HEK293T (cell line): Measurements from ENCODE around the gene MEGF8.
"Not testable (repeated sequence)": the region's sequence is repeated elsewhere in the genome, so short reads cannot be mapped to it uniquely, and the experiment has no call there.

Source experiments
- CTCF ChIA-PET: fragments of 350-600 bp; formaldehyde crosslinking; extraction: SDS; loops from one replicate; lab custom pipeline; 2021; ENCODE audit warnings: antibody characterized with exemption, inconsistent platforms; lab: Yijun Ruan, JAX
- POLR2A ChIA-PET: fragments of 350-600 bp; formaldehyde crosslinking; extraction: SDS; loops from one replicate; lab custom pipeline; 2020; ENCODE audit warnings: antibody characterized with exemption, inconsistent platforms; lab: Yijun Ruan, JAX
- DNase-seq: peaks from one replicate; pipeline ENCODE4 v3.0.0; 2012; ENCODE audit warnings: mixed read lengths; ENCODE audit errors: extremely low spot score
- ARNT ChIP-seq: fragments of 450-650 bp; IDR thresholded peaks from 2 replicates; pipeline ENCODE4 v1.6.1; 2017; ENCODE audit warnings: mild to moderate bottlenecking
- BHLHE40 ChIP-seq: fragments of 450-650 bp; IDR thresholded peaks from 2 replicates; pipeline ENCODE4 v1.6.1; 2016; ENCODE audit warnings: mild to moderate bottlenecking, moderate library complexity, borderline replicate concordance
- CTBP1 ChIP-seq: fragments of 450-650 bp; IDR thresholded peaks from 2 replicates; pipeline ENCODE4 v1.6.1; 2016; ENCODE audit warnings: borderline replicate concordance
- ELF4 ChIP-seq: fragments of 450-650 bp; IDR thresholded peaks from 2 replicates; pipeline ENCODE4 v1.6.1; 2017; ENCODE audit warnings: antibody characterized with exemption
- FOXA1 ChIP-seq: fragments of 450-650 bp; IDR thresholded peaks from 2 replicates; pipeline ENCODE4 v1.6.1; 2016; ENCODE audit warnings: mild to moderate bottlenecking
- FOXK2 ChIP-seq: fragments of 450-650 bp; IDR thresholded peaks from 2 replicates; pipeline ENCODE4 v1.6.1; 2016; ENCODE audit warnings: mild to moderate bottlenecking
- FOXM1 ChIP-seq: fragments of 450-650 bp; IDR thresholded peaks from 2 replicates; pipeline ENCODE4 v1.6.1; 2017; ENCODE audit warnings: mild to moderate bottlenecking, borderline replicate concordance
- HDGF ChIP-seq: fragments of 450-650 bp; IDR thresholded peaks from 2 replicates; pipeline ENCODE4 v1.6.1; 2017; ENCODE audit warnings: antibody characterized with exemption, borderline replicate concordance
- L3MBTL2 ChIP-seq: fragments of 450-650 bp; conservative IDR thresholded peaks from 2 replicates; pipeline ENCODE4 v1.6.1; 2016; ENCODE audit warnings: mild to moderate bottlenecking
- LEF1 ChIP-seq: fragments of 450-650 bp; IDR thresholded peaks from 2 replicates; pipeline ENCODE4 v1.6.1; 2017; ENCODE audit warnings: mild to moderate bottlenecking, borderline replicate concordance
- NFRKB ChIP-seq: fragments of 450-650 bp; IDR thresholded peaks from 2 replicates; pipeline ENCODE4 v1.6.1; 2016; ENCODE audit warnings: mild to moderate bottlenecking, moderate library complexity
- SP1 ChIP-seq: fragments of 450-650 bp; IDR thresholded peaks from 2 replicates; pipeline ENCODE4 v1.6.1; 2017
- SUZ12 ChIP-seq: fragments of 450-650 bp; IDR thresholded peaks from 2 replicates; pipeline ENCODE4 v1.6.1; 2016; ENCODE audit warnings: mild to moderate bottlenecking
- TARDBP ChIP-seq: fragments of 450-650 bp; IDR thresholded peaks from 2 replicates; pipeline ENCODE4 v1.6.1; 2016
- ZNF384 ChIP-seq: fragments of 450-650 bp; IDR thresholded peaks from 2 replicates; pipeline ENCODE4 v1.6.1; 2016
- TF ChIP-seq, protein P1 (sequence below): fragments of 450-650 bp; IDR thresholded peaks from 2 replicates; pipeline ENCODE4 v1.6.1; 2016

The MEGF8 gene

DNA sequence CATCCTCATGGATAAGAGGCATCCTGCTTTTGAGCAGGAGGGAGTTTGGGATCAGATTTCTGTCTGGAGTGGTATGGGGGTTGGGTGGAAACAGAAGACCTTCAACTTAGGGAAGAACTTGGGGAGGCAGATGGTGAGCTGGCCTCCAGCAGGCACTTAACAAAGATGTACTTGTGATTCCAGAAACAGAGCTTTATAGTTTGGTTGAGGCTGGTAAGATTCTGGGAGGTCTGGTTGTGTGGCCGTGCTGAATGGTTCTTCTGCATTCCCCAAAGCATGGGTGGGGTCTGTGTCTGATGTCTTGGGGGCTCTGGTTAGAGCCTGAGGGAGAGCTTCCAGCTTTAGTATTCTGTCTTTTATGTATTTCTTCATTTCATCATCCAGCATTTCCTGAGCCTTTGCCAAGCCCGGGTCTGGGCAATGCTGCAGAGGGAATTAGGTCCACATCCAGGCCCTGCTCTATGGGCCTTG lies 4.8 kb downstream of the MEGF8 start:
- TF ChIP-seq ARNT (no peak), FOXA1 (no peak)
- ChIA-PET CTCF (interaction anchor here (1.2 kb wide), 1 partner anchor 84 kb away, joined by 3 read pairs; no protein-coding TSS in a partner anchor), POLR2A (interaction anchor here (1.1 to 1.3 kb wide), 2 partner anchors 67 to 88 kb away, joined by 3 to 7 read pairs; partner anchors contain the start of gene GSK3A)
- no peak for DNase-seq

DNA sequence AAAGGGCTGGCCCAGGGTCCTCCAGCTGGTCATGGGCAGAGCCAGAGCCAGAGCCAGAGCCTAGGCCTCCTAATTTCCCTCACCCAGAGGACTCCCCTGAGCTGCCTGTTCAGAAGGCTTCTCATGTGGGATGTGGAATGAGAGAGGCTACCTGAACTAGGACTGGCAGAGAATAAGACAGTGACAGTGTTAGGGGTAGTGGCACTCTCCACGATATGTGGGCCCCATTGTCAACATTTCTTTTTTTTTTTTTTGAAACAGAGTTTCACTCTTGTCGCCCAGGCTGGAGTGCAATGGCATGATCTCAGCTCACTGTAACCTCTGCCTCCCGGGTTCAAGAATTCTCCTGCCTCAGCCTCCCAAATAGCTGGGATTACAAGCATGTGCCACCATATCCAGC lies 5.9 kb downstream of the MEGF8 start:
- POLR2A ChIA-PET: interaction anchor here (0.5 to 1.3 kb wide), 2 partner anchors 66 to 264 kb away, joined by 3 to 7 read pairs; no protein-coding TSS in a partner anchor
- CTCF ChIA-PET: not testable (repeated sequence)

DNA sequence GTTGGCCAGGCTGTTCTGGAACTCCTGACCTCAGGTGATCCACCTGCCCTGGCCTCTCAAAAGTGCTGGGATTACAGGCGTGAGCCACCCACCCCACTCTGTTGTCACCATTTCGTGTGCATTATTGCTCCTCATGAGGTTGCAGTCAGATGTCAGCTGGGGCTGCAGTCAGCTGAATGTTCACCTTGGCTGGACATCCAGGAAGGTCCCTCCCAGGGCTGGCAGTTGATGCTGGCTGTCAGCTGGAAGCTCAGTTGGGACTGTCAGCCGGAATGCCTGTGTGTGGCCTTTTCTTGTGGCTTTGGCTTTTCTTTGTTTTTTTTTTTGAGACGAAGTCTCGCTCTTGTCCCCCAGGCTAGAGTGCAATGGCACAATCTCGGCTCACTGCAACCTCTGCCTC lies 6.6 kb downstream of the MEGF8 start:
- TF ChIP-seq, protein P1, sequence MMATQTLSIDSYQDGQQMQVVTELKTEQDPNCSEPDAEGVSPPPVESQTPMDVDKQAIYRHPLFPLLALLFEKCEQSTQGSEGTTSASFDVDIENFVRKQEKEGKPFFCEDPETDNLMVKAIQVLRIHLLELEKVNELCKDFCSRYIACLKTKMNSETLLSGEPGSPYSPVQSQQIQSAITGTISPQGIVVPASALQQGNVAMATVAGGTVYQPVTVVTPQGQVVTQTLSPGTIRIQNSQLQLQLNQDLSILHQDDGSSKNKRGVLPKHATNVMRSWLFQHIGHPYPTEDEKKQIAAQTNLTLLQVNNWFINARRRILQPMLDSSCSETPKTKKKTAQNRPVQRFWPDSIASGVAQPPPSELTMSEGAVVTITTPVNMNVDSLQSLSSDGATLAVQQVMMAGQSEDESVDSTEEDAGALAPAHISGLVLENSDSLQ: no peak
- TF ChIP-seq NFRKB: no peak
- no peak for TF ChIP-seq FOXA1
- no peak for TF ChIP-seq HDGF
- no peak for TF ChIP-seq FOXK2
- no peak for TF ChIP-seq ELF4
- no peak for TF ChIP-seq CTBP1
- no peak for DNase-seq
- ChIA-PET CTCF (no interaction called here), POLR2A (no interaction called here)

More for the DNA sequence above, 5.9 kb downstream of the MEGF8 start:
- not testable (repeated sequence) for DNase-seq

DNA sequence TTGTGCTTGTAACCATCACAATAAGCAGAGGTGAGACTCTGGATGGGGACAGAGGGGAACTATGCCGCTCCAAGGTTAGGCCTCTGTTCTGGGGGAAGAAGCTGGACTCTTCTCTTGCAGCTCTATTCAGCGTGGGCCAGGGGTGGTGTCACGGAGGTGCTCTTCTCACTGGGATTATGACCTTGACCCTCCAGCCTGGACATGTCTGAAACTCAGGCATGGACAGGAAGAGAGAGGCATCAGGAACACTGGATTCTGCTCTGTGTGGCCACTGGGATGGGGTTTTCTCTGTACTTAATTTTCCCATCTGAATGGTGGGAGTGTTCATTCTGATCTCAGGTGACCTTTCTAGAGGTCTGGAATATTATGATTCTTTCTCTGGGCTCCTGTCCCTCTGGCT lies 7.6 kb downstream of the MEGF8 start:
- no peak for TF ChIP-seq CTBP1
- no peak for TF ChIP-seq SP1
- TF ChIP-seq SUZ12: no peak
- TF ChIP-seq L3MBTL2: no peak
- no peak for TF ChIP-seq ARNT
- TF ChIP-seq TARDBP: no peak
- TF ChIP-seq, protein P1: no peak
- no peak for TF ChIP-seq ZNF384
- TF ChIP-seq ELF4: no peak
- no peak for TF ChIP-seq HDGF
- no peak for TF ChIP-seq FOXM1
- TF ChIP-seq FOXA1: no peak
- TF ChIP-seq NFRKB: no peak
- ChIA-PET CTCF (no interaction called here), POLR2A (no interaction called here)
- DNase-seq: no peak

DNA sequence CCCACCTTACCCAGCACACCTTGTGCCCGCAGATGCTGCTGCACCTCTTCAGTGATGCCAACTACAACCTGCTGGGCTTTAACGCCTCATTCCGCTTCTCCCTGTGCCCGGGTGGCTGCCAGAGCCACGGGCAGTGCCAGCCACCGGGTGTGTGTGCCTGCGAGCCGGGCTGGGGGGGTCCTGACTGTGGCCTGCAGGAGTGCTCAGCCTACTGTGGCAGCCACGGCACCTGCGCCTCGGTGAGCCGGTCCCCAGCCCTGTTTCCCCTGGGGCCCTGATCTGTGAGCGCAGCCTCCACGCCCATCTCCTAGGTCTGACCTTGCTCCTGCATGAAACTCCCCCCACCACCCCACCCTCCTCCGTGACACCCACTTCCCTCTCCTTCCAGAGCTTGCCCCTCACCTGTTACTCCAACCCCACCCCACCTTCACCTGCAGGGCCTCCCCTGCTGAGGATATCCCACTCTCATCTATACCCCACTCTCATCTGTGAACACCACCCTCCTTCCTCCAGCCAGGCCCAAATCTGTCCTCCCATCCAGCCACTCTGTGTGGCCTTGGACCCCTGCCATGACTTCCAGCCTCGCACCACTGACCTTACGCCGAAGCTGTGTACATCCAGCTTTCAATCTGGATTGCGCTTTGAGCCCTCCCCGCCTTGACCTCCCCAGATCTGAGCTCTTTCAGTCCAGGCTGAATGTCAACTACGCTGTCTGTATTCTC lies 8.7 kb downstream of the MEGF8 start:
- ChIA-PET POLR2A (no interaction called here), CTCF (no interaction called here)
- no peak for DNase-seq
- TF ChIP-seq FOXA1 (no peak), SUZ12 (no peak), FOXM1 (no peak), BHLHE40 (no peak), TARDBP (no peak), CTBP1 (no peak), ARNT (no peak), FOXK2 (no peak), ZNF384 (no peak), ELF4 (no peak), L3MBTL2 (no peak), HDGF (no peak), SP1 (no peak), NFRKB (no peak), LEF1 (no peak)
- TF ChIP-seq, protein P1: no peak

DNA sequence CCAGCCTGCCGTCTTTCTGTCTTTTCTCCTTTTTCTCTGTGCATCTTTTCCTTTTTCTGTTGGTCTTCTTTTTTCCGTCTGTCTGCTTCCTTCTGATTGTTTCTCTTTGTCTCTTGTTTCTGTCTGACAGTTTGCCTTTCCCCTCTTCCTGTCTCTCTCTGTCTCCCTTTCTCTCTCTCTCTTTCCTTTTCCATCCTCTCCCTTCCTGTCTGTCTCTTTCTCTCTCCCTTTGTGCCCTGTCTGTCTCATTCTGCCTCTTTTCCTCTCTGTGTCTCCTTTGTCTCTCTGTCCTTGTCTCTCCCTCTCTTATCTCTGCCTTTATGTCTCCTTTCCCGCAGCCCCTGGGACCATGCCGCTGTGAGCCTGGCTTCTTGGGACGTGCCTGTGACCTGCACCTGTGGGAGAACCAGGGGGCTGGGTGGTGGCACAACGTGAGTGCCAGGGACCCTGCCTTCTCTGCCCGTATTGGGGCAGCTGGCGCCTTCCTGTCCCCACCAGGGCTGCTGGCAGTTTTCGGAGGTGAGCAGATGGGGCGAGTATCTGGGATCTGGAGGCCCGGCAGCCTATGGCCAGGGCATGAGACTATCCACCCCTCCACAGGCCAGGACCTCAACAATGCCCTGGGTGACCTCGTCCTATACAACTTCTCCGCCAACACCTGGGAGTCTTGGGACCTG lies 9.4 kb downstream of the MEGF8 start:
- ChIA-PET CTCF (no interaction called here), POLR2A (no interaction called here)
- DNase-seq: no peak
- no peak for TF ChIP-seq TARDBP
- TF ChIP-seq FOXM1: no peak
- TF ChIP-seq BHLHE40: no peak
- TF ChIP-seq LEF1: no peak
- no peak for TF ChIP-seq FOXA1
- no peak for TF ChIP-seq ARNT
- TF ChIP-seq SUZ12: no peak
- TF ChIP-seq FOXK2: no peak
- no peak for TF ChIP-seq SP1
- no peak for TF ChIP-seq L3MBTL2
- no peak for TF ChIP-seq NFRKB
